Mucosa of descending colon (tissue), 3 donors: Measurements from ENCODE around the gene AMBP. TPM values are rescaled to one million over a fixed set of nuclear protein-coding genes. Genes with fewer than 3 reads are reported as not detected.
"Not testable (repeated sequence)": the region's sequence is repeated elsewhere in the genome, so short reads cannot be mapped to it uniquely, and the experiment has no call there.

Experiments used
- ATAC-seq: fragments of 200-7000 bp; cut with Tn5 transposase; one replicate; pipeline ENCODE4 v1.9.1; 2020; ENCODE audit warnings: mild to moderate bottlenecking, moderate library complexity
- DNase-seq, 3 donors: peaks; one replicate each; pipeline ENCODE4 v3.0.0-alpha.2; 2020
- H3K36me3 ChIP-seq: fragments of 200-600 bp; one replicate; pipeline ENCODE4 v1.8.0; 2021; ENCODE audit warnings: low read depth, mild to moderate bottlenecking
- H3K4me1 ChIP-seq: fragments of 200-600 bp; one replicate; pipeline ENCODE4 v1.8.0; 2021; ENCODE audit warnings: low read depth, mild to moderate bottlenecking
- H3K4me3 ChIP-seq: fragments of 200-600 bp; one replicate; pipeline ENCODE4 v1.8.0; 2021; ENCODE audit warnings: mild to moderate bottlenecking
- H3K9me3 ChIP-seq: fragments of 200-600 bp; one replicate; pipeline ENCODE4 v1.8.0; 2021; ENCODE audit warnings: mild to moderate bottlenecking
- CTCF ChIP-seq: fragments of 200-600 bp; IDR thresholded peaks from one replicate; pipeline ENCODE4 v1.8.0; 2022; ENCODE audit warnings: antibody characterized with exemption, mild to moderate bottlenecking
- intact Hi-C, 2 donors: fragments of 100-400 bp; cut with DNase I in 1 of 2; cut with micrococcal nuclease in 1 of 2; formaldehyde crosslinking; loops; one replicate each; pipeline versions ENCODE4 v1.11.0 to v1.11.1; 2022; cut with DNase I, micrococcal nuclease
- total RNA-seq, 3 donors: library from RNA; stranded (reverse); fragmentation: NEBNext Ultra II Directional in 2 of 3; extraction: Animal tissue kit (Norgen Biotek cat#: 25700) in 2 of 3; gene quantifications; one replicate each; pipeline versions ENCODE4 v1.2.1 to v1.2.4, GENCODE V29; 2021 to 2023
- donor health status: DM: no; HTN: no; CAD: no; lungs with moderate emphysema.
- donor health status: DM: no; HTN: no; CAD: no.
- donor health status: DM: no; HTN: yes; CAD: no.

Gene AMBP
- total RNA-seq, 3 donors from 2014 or later = 0.63 to 0.81 TPM; not detected in 1

- H3K4me3 ChIP-seq = no peak overlapping the region
- ATAC-seq (no peak), DNase-seq (no peak)
These were observed 8.5 kb upstream of the AMBP start for GRCh38 chr9:114086607-114087006.

GRCh38 chr9:114086009-114086408 is 7.9 kb upstream of the AMBP start:
- ATAC-seq = no peak
- Histone ChIP-seq H3K36me3 (no peaks in the 10 kb centered on the region), H3K4me1 (peaks cover 11% of the 10 kb centered on the region), H3K4me3 (no peak overlapping the region), H3K9me3 (no peaks in the 10 kb centered on the region)
- intact Hi-C loops = no loop called here
- DNase-seq = no peak
- TF ChIP-seq CTCF = no peak

More at GRCh38 chr9:114086607-114087006, 8.5 kb upstream of the AMBP start:
- Histone ChIP-seq H3K36me3 (no peaks in the 10 kb centered on the region), H3K9me3 (no peaks in the 10 kb centered on the region), H3K4me1 (peaks cover 5% of the 10 kb centered on the region)
- intact Hi-C loops = no loop called here
- TF ChIP-seq CTCF = no peak

DNA sequence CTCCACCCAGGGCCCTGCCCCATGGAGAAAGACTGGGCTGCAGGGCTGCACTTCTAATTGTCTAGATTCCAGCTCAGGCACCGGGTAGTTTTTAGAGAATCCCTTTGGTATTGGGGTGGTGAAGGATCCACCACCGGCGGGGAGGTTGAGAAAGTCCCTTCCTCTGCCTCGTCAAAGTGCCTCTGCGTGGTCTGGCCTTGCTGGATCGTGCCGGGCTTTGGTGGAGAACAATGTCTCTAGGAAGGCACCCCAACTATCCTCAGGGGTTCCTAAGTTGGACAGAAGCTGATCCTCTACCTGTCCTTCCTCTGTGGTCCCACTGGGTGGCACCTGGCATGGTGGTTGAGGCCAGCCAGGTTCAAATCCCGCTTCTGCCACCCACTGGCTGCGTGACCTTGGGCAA is 7.3 kb upstream of the AMBP start:
- ATAC-seq (no peak), DNase-seq (no peak)
- Histone ChIP-seq H3K4me3 (no peak overlapping the region), H3K9me3 (no peaks in the 10 kb centered on the region), H3K36me3 (no peaks in the 10 kb centered on the region), H3K4me1 (peaks cover 11% of the 10 kb centered on the region)
- TF ChIP-seq CTCF = no peak
- intact Hi-C loops = no loop called here

DNA sequence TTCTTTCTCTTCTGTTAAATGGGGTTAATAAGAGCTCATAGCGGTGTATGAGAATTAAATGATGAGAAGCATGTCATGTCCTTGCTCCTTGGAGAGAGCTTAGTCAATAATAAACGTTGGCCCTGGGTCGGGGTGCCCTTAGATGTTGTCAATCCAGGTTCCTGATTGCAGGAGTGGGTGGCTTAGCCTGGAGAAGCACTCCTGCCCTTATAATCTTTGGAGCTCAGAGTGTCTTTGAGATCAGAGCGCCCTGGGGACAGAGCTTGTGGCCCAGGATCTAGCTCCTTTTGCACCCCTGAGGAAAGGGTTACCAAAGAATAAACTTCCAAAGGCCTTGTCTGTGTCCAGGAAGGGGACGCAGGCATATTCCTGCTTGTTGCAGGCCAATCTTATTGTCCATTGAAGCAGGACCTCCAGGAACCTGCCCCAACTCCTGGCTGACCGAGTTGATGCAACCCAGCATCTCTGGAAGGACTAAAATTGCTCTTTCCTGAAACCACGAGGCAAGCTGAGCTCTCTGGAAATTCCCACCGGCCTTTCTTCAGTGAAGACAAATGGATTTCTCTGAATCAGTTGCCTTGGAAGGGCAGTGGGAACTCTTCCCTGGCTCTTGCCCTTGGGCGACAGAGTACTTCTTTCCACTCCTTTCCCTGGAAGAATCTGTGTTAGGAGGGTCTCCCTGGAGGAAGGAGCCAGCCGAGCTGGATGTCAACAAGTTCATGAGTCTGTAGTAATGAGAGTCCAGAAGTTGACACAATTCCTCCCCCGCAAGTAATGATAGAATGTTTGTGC is 6.4 kb upstream of the AMBP start:
- H3K4me3 ChIP-seq = no peak overlapping the region
- no peak for TF ChIP-seq CTCF

GRCh38 chr9:114083666-114084065 is 5.6 kb upstream of the AMBP start:
- intact Hi-C loops = no loop called here
- Histone ChIP-seq H3K36me3 (no peaks in the 10 kb centered on the region), H3K4me3 (no peak overlapping the region), H3K4me1 (peaks cover 14% of the 10 kb centered on the region), H3K9me3 (no peaks in the 10 kb centered on the region)
- TF ChIP-seq CTCF = no peak
- DNase-seq (no peak), ATAC-seq (no peak)

More for the DNA sequence above, 6.4 kb upstream of the AMBP start:
- H3K36me3 ChIP-seq = no peaks in the 10 kb centered on the region
- ATAC-seq (no peak), DNase-seq (no peak)
- no peaks in the 10 kb centered on the region for H3K9me3 ChIP-seq
- peaks cover 14% of the 10 kb centered on the region for H3K4me1 ChIP-seq
- intact Hi-C loops = no loop called here

- ATAC-seq, H3K36me3 ChIP-seq, intact Hi-C loops, DNase-seq, H3K4me3 ChIP-seq, H3K9me3 ChIP-seq: not testable (repeated sequence)
- peaks cover 14% of the 10 kb centered on the region for H3K4me1 ChIP-seq
These were observed 4.8 kb upstream of the AMBP start for GRCh38 chr9:114082763-114083412.
